K562 (cell line): Measurements from ENCODE around the gene KDM2A. TPM values are rescaled to one million over a fixed set of nuclear protein-coding genes. Genes with fewer than 3 reads are reported as not detected.

ENCODE experiments used
- ATAC-seq: fragments of 200-7000 bp; cut with Tn5 transposase; 3 replicates; pipeline ENCODE4 v1.9.1; 2020; ENCODE audit warnings: moderate library complexity
- BruUV-seq: library from RNA; stranded (reverse); fragments of 400-500 nt; replicated peaks from 2 replicates; lab custom pipeline; 2021; lab: Mats Ljungman, UMichigan
- CTCF ChIA-PET: fragments of 300-600 bp; formaldehyde crosslinking; extraction: SDS; loops from one replicate; lab custom pipeline; 2021; ENCODE audit warnings: low intra/inter-chr PET ratio; lab: Yijun Ruan, JAX
- POLR2A ChIA-PET: fragments of 300-600, 350-650 bp; sonication (Branson Sonifier 250); formaldehyde crosslinking; extraction: SDS; loops from one replicate; lab custom pipeline; 2021; ENCODE audit warnings: antibody characterized with exemption, inconsistent platforms; lab: Yijun Ruan, JAX
- DNase-seq, 4 experiments: peaks; one replicate each; pipeline versions ENCODE4 v3.0.0 to v3.0.0-alpha.2; 2011 to 2018; ENCODE audit warnings: low spot score in 3 of 4, mixed read lengths in 3 of 4; ENCODE audit errors: extremely low read depth in 1 of 4
- FAIRE-seq: peaks from 2 replicates; lab custom pipeline; 2011; peaks lifted over from hg19 to GRCh38; lab: Jason Lieb, UNC
- H2AFZ ChIP-seq: 2 replicates; pipeline ENCODE4 v1.6.0; 2011; ENCODE audit warnings: low read depth, low read length, control low read depth, inconsistent platforms
- H3K27ac ChIP-seq: fragments of 200-600 bp; 3 replicates; pipeline ENCODE4 v1.8.0; 2011; ENCODE audit warnings: low read depth, mild to moderate bottlenecking, control low read depth, inconsistent platforms, low read length, moderate library complexity, mixed read lengths; ENCODE audit errors: extremely low read depth
- H3K27me3 ChIP-seq, 2 experiments: fragments of 300-600 bp in 1 of 2; 2 replicates in 1 of 2; 3 replicates in 1 of 2; pipeline versions ENCODE4 v1.6.0 to v1.8.0; 2011; ENCODE audit warnings: inconsistent platforms in 2 of 2, low read length in 2 of 2, mild to moderate bottlenecking in 1 of 2, mixed read lengths in 1 of 2, moderate library complexity in 1 of 2; ENCODE audit not compliant: control insufficient read depth in 2 of 2, insufficient read depth in 2 of 2
- H3K36me3 ChIP-seq: fragments of 300-600 bp; 3 replicates; pipeline ENCODE4 v1.8.0; 2011; ENCODE audit warnings: mild to moderate bottlenecking, low read length, inconsistent platforms; ENCODE audit not compliant: control insufficient read depth, insufficient read depth
- H3K4me1 ChIP-seq, 2 experiments: fragments of 200-600 bp in 1 of 2; replicated peaks in 1 of 2; 2 replicates in 1 of 2; 3 replicates in 1 of 2; pipeline versions ENCODE4 v1.5.1 to v1.8.0; 2011; ENCODE audit warnings: inconsistent platforms in 2 of 2, low read length in 2 of 2, mild to moderate bottlenecking in 1 of 2, mixed read lengths in 1 of 2, moderate library complexity in 1 of 2; ENCODE audit not compliant: control insufficient read depth in 2 of 2, insufficient read depth in 2 of 2
- H3K4me2 ChIP-seq: 2 replicates; pipeline ENCODE4 v1.6.1; 2011; ENCODE audit warnings: low read length, control low read depth, inconsistent platforms, mixed read lengths; ENCODE audit not compliant: insufficient read depth
- H3K4me3 ChIP-seq: fragments of 200-600 bp; sonication (generic), shearing (Covaris generic); 2 replicates; pipeline ENCODE4 v1.5.1; 2016; ENCODE audit warnings: control low read depth, inconsistent platforms
- H3K79me2 ChIP-seq: fragments of 200-600 bp; 3 replicates; pipeline ENCODE4 v1.8.0; 2011; ENCODE audit warnings: low read length, inconsistent platforms; ENCODE audit not compliant: control insufficient read depth, insufficient read depth
- H3K9ac ChIP-seq, 2 experiments: 2 replicates each; pipeline versions ENCODE4 v1.6.0 to v1.6.1; 2011; ENCODE audit warnings: low read depth in 2 of 2, low read length in 2 of 2, control low read depth in 1 of 2, inconsistent platforms in 1 of 2, mild to moderate bottlenecking in 1 of 2, mixed read lengths in 1 of 2; ENCODE audit not compliant: insufficient read depth in 1 of 2
- H3K9me1 ChIP-seq: one replicate; pipeline ENCODE4 v1.6.0; 2011; ENCODE audit warnings: inconsistent platforms, mild to moderate bottlenecking, low read length, moderate library complexity; ENCODE audit not compliant: control insufficient read depth, insufficient read depth
- H3K9me3 ChIP-seq: replicated peaks from 2 replicates; pipeline ENCODE4 v1.5.1; 2011; ENCODE audit warnings: low read depth, low read length, inconsistent platforms; ENCODE audit not compliant: control insufficient read depth, insufficient read depth
- H4K20me1 ChIP-seq: replicated peaks from 2 replicates; pipeline ENCODE4 v1.6.1; 2011; ENCODE audit warnings: low read length, inconsistent platforms, mixed read lengths; ENCODE audit not compliant: control insufficient read depth, insufficient read depth
- ARID3B ChIP-seq: fragments of 250-450 bp; sonication (Bioruptor Pico); IDR thresholded peaks from 2 replicates; pipeline ENCODE4 v1.4.0; 2020; ENCODE audit warnings: borderline replicate concordance
- ATF3 ChIP-seq, 2 experiments: fragments of 450-650 bp in 1 of 2; sonication (generic) in 1 of 2; formaldehyde crosslinking in 1 of 2; IDR thresholded peaks in 1 of 2; conservative IDR thresholded peaks in 1 of 2; 2 replicates each; pipeline versions ENCODE4 v1.6.1 to v1.8.1; 2016 to 2023; ENCODE audit warnings: mild to moderate bottlenecking in 2 of 2, moderate library complexity in 2 of 2, inconsistent platforms in 1 of 2, missing genetic modification reagents in 1 of 2
- DNMT1 ChIP-seq: fragments of 450-650 bp; IDR thresholded peaks from 2 replicates; pipeline ENCODE4 v1.6.1; 2016; ENCODE audit warnings: antibody characterized with exemption, mild to moderate bottlenecking
- EHMT2 ChIP-seq: fragments of 450-650 bp; IDR thresholded peaks from 2 replicates; pipeline ENCODE4 v1.6.1; 2018; ENCODE audit warnings: antibody characterized with exemption
- GABPA ChIP-seq: fragments of 200-800 bp; sonication (Bioruptor generic); conservative IDR thresholded peaks from 2 replicates; pipeline ENCODE4 v1.6.1; 2016; ENCODE audit warnings: low read depth, missing genetic modification characterization, missing compliant biosample characterization
- NCOA4 ChIP-seq: fragments of 450-650 bp; IDR thresholded peaks from 2 replicates; pipeline ENCODE4 v1.6.1; 2018; ENCODE audit warnings: mild to moderate bottlenecking; ENCODE audit not compliant: partially characterized antibody
- NRF1 ChIP-seq, 2 experiments: fragments of 450-650 bp; IDR thresholded peaks in 1 of 2; conservative IDR thresholded peaks in 1 of 2; 2 replicates each; pipeline ENCODE4 v1.6.1; 2014; ENCODE audit warnings: mild to moderate bottlenecking in 2 of 2
- POLR2AphosphoS5 ChIP-seq: IDR thresholded peaks from 2 replicates; pipeline ENCODE4 v1.6.1; 2011; ENCODE audit warnings: mild to moderate bottlenecking, low read depth, low read length, moderate library complexity; ENCODE audit not compliant: control insufficient read depth, insufficient read depth
- SIN3B ChIP-seq: fragments of 450-650 bp; IDR thresholded peaks from 2 replicates; pipeline ENCODE4 v1.6.1; 2017; ENCODE audit warnings: low read depth, mild to moderate bottlenecking, moderate library complexity
- TCF7L2 ChIP-seq: fragments of 150-350 bp; IDR thresholded peaks from 2 replicates; pipeline ENCODE4 v1.6.1; 2016; ENCODE audit warnings: low read depth, mild to moderate bottlenecking, low read length, moderate library complexity
- ZNF277 ChIP-seq: fragments of 250-450 bp; sonication (Bioruptor Pico); IDR thresholded peaks from 2 replicates; pipeline ENCODE4 v1.8.0; 2022; ENCODE audit warnings: inconsistent platforms, mild to moderate bottlenecking, moderate library complexity, borderline replicate concordance
- WGBS: fragments of 100-300 bp; shearing (Covaris generic); methylation state at CpG from one replicate; pipeline ENCODE4 v1.1.6; 2016; ENCODE audit warnings: low coverage, mixed read lengths; ENCODE audit not compliant: insufficient coverage; ENCODE audit errors: missing lambda C conversion rate; 5-methylcytosine and 5-hydroxymethylcytosine counted together
- in situ Hi-C: fragments of 300-500 bp; cut with MboI; formaldehyde crosslinking; loops from 4 replicates; pipeline ENCODE4 v1.15.0; 2018; ENCODE audit warnings: inconsistent platforms, mixed read lengths
- intact Hi-C: fragments of 100-400 bp; cut with micrococcal nuclease; formaldehyde crosslinking; loops from 2 replicates; pipeline ENCODE4 v1.14.2; 2022
- polyA plus RNA-seq, 8 experiments: library from polyadenylated mRNA; depleted of rRNA in 4 of 8; stranded (reverse) in 5 of 8; unstranded in 3 of 8; fragments of >200 nt; fragmentation: Nextera tagmentation in 2 of 8; fragmentation: Illumina TruSeq in 1 of 8; extraction: Ambion mirVana in 2 of 8; extraction: Trizol in 1 of 8; gene quantifications; 2 replicates each; pipeline versions ENCODE4 v1.2.1 to v1.2.3, GENCODE V29; 2011 to 2014; ENCODE audit warnings: inconsistent platforms in 1 of 8, missing spikeins in 1 of 8
- total RNA-seq, 7 experiments: library from RNA; depleted of rRNA in 6 of 7; stranded (reverse); fragments of >200 nt in 6 of 7; fragmentation: Illumina TruSeq in 2 of 7; extraction: Trizol in 2 of 7; gene quantifications; 2 replicates each; pipeline versions ENCODE4 v1.2.1 to v1.2.3, GENCODE V29; 2011 to 2021; ENCODE audit warnings: low replicate concordance in 1 of 7

The KDM2A gene
- total and polyA plus RNA-seq, 9 of the 15 experiments (the other 6 are each of a cell fraction or from before 2014, with no cell fraction given), result 5.0 to 39.3 (median 21.3) TPM

- ChIA-PET CTCF (no interaction called here), POLR2A (interaction anchor here (0.8 to 1.1 kb wide), 2 partner anchors 13 to 16 kb away, joined by 3 read pairs; no protein-coding TSS in a partner anchor)
- H3K9ac ChIP-seq, result no peak overlapping the region
- H3K36me3 ChIP-seq, result peaks cover 58% of the 10 kb centered on the region; the same call in 2 of the 3 replicates
- peaks cover 5 to 33% of the 10 kb centered on the region in 2 experiments; a peak in 4 of 5 replicates for H3K4me1 ChIP-seq
- no peaks in the 10 kb centered on the region for H4K20me1 ChIP-seq
- ATAC-seq (no peak), FAIRE-seq (no peak), DNase-seq (no peak)
- TF ChIP-seq TCF7L2 (no peak), EHMT2 (no peak), NRF1 (conservative IDR thresholded peaks at IDR 0.05 in 1 of 2, IDR thresholded peaks at IDR 0.05 in 1 of 2) (no peak), DNMT1 (no peak), GABPA (tag) (no peak)
- H3K9me1 ChIP-seq, result no peaks in the 10 kb centered on the region
- 47% methylated on average over 3 of the region's 3 CpGs for WGBS
- no peaks in the 10 kb centered on the region for H3K27me3 ChIP-seq
- in situ Hi-C loops, result no loop called here
- intact Hi-C loops, result no loop called here
- H3K79me2 ChIP-seq, result peaks cover 15% of the 10 kb centered on the region
- H3K4me2 ChIP-seq, result no peak overlapping the region
- BruUV-seq, result no TSS peak
- H3K9me3 ChIP-seq, result peaks cover 9% of the 10 kb centered on the region; the same call in 1 of the 2 replicates
- no peak overlapping the region for H3K4me3 ChIP-seq
- no peak overlapping the region for H2AFZ ChIP-seq
- no peak overlapping the region for H3K27ac ChIP-seq
Observed at GRCh38 chr11:67292671-67293070, 173.6 kb downstream of the KDM2A start.

GRCh38 chr11:67293090-67293489 is 174.0 kb downstream of the KDM2A start:
- no TSS peak for BruUV-seq
- POLR2A ChIA-PET, result interaction anchor here (0.8 to 1.1 kb wide), 2 partner anchors 12 to 16 kb away, joined by 3 read pairs; no protein-coding TSS in a partner anchor
- Histone ChIP-seq H3K9me3 (peaks cover 9% of the 10 kb centered on the region; the same call in 1 of the 2 replicates), H3K36me3 (peaks cover 60% of the 10 kb centered on the region; the same call in 2 of the 3 replicates), H3K9ac (no peak overlapping the region), H3K27me3 (no peaks in the 10 kb centered on the region), H2AFZ (no peak overlapping the region), H3K9me1 (no peaks in the 10 kb centered on the region), H3K27ac (no peak overlapping the region), H3K4me1 (peaks cover 1 to 29% of the 10 kb centered on the region in 2 experiments; a peak in 4 of 5 replicates), H3K4me2 (no peak overlapping the region), H3K4me3 (no peak overlapping the region), H3K79me2 (peaks cover 15% of the 10 kb centered on the region), H4K20me1 (no peaks in the 10 kb centered on the region)
- 53% methylated on average over 3 of the region's 3 CpGs for WGBS
- DNase-seq (no peak), ATAC-seq (no peak), FAIRE-seq (peak; percentile 35)
- in situ Hi-C loops (no loop called here), intact Hi-C loops (no loop called here)
- CTCF ChIA-PET, result no interaction called here
- 0 out of 2 replicates have a peak, but pooled peaks have one; percentile 6 for TF ChIP-seq ATF3 (IDR thresholded peaks at IDR 0.05)
- TF ChIP-seq ATF3 (CRISPR knock-in tag; conservative IDR thresholded peaks at IDR 0.05), result no peak
- no peak for TF ChIP-seq NCOA4
- no peak for TF ChIP-seq SIN3B
- TF ChIP-seq POLR2AphosphoS5, result no peak
- TF ChIP-seq ZNF277 (CRISPR knock-in tag), result no peak
- no peak for TF ChIP-seq ARID3B
